Measurements from ENCODE around the gene SUMF1.
"Not testable (repeated sequence)": the region's sequence is repeated elsewhere in the genome, so short reads cannot be mapped to it uniquely, and the experiment has no call there.

Gene SUMF1

GRCh38 chr3:4461468-4462090 lies 5.5 kb downstream of the SUMF1 start:
- TF ChIP-seq CTCF (IDR thresholded peaks at IDR 0.05; ENCODE audit: low read length): no peak

GRCh38 chr3:4460334-4460733 lies 6.7 kb downstream of the SUMF1 start:
- TF ChIP-seq EZH2 (IDR thresholded peaks at IDR 0.05; ENCODE audit: borderline replicate concordance, low read length) (no peak), CTCF (IDR thresholded peaks at IDR 0.05; ENCODE audit: low read length) (no peak)
- Histone ChIP-seq H2AFZ (ENCODE audit: low read length) (no peak overlapping the region), H3K79me2 (ENCODE audit: insufficient read depth, low read length) (no peaks in the 10 kb centered on the region), H3K36me3 (ENCODE audit: insufficient read depth, low read length) (no peaks in the 10 kb centered on the region), H3K4me3 (ENCODE audit: low read depth, low read length, poor library complexity, severe bottlenecking) (no peak overlapping the region), H3K9me2 (ENCODE audit: low read depth, low read length) (no peaks in the 10 kb centered on the region), H3F3A (ENCODE audit: insufficient read depth, low read length) (no peaks in the 10 kb centered on the region), H3K4me2 (ENCODE audit: low read length) (no peak overlapping the region), H3K27me3 (ENCODE audit: insufficient read depth, low read length) (no peaks in the 10 kb centered on the region), H4K20me1 (ENCODE audit: insufficient read depth, low read length) (no peaks in the 10 kb centered on the region), H3K4me1 (ENCODE audit: insufficient read depth, low read length, severe bottlenecking) (no peaks in the 10 kb centered on the region), H3K9me3 (ENCODE audit: low read length) (no peaks in the 10 kb centered on the region), H3K9ac (ENCODE audit: low read length) (no peak overlapping the region), H3K27ac (ENCODE audit: low read depth, low read length, poor library complexity, severe bottlenecking) (no peak overlapping the region)

More at GRCh38 chr3:4461468-4462090, 5.5 kb downstream of the SUMF1 start:
- Histone ChIP-seq H3K4me2 (ENCODE audit: low read length) (no peak overlapping the region), H3K9ac (ENCODE audit: low read length) (no peak overlapping the region), H3K36me3 (ENCODE audit: insufficient read depth, low read length) (no peaks in the 10 kb centered on the region), H3F3A (ENCODE audit: insufficient read depth, low read length) (no peaks in the 10 kb centered on the region), H3K9me2 (ENCODE audit: low read depth, low read length) (no peaks in the 10 kb centered on the region), H2AFZ (ENCODE audit: low read length) (no peak overlapping the region), H3K4me1 (ENCODE audit: insufficient read depth, low read length, severe bottlenecking) (peaks cover 6% of the 10 kb centered on the region), H3K4me3 (ENCODE audit: low read depth, low read length, poor library complexity, severe bottlenecking) (no peak overlapping the region), H3K9me3 (ENCODE audit: low read length) (no peaks in the 10 kb centered on the region), H3K27ac (ENCODE audit: low read depth, low read length, poor library complexity, severe bottlenecking) (no peak overlapping the region), H3K79me2 (ENCODE audit: insufficient read depth, low read length) (no peaks in the 10 kb centered on the region), H3K27me3 (ENCODE audit: insufficient read depth, low read length) (no peaks in the 10 kb centered on the region), H4K20me1 (ENCODE audit: insufficient read depth, low read length) (no peaks in the 10 kb centered on the region)

- H3K9ac ChIP-seq (ENCODE audit: low read length): no peak overlapping the region
- no peak overlapping the region for H3K4me2 ChIP-seq (ENCODE audit: low read length)
- H3K4me1 ChIP-seq (ENCODE audit: insufficient read depth, low read length, severe bottlenecking): no peaks in the 10 kb centered on the region
- no peaks in the 10 kb centered on the region for H3F3A ChIP-seq (ENCODE audit: insufficient read depth, low read length)
- H3K27me3 ChIP-seq (ENCODE audit: insufficient read depth, low read length): no peaks in the 10 kb centered on the region
- no peak overlapping the region for H2AFZ ChIP-seq (ENCODE audit: low read length)
- no peak overlapping the region for H3K4me3 ChIP-seq (ENCODE audit: low read depth, low read length, poor library complexity, severe bottlenecking)
- no peaks in the 10 kb centered on the region for H3K79me2 ChIP-seq (ENCODE audit: insufficient read depth, low read length)
- no peak overlapping the region for H3K27ac ChIP-seq (ENCODE audit: low read depth, low read length, poor library complexity, severe bottlenecking)
- no peaks in the 10 kb centered on the region for H3K9me2 ChIP-seq (ENCODE audit: low read depth, low read length)
- no peak for TF ChIP-seq EZH2 (IDR thresholded peaks at IDR 0.05; ENCODE audit: borderline replicate concordance, low read length)
- H3K9me3 ChIP-seq (ENCODE audit: low read length): no peaks in the 10 kb centered on the region
- no peaks in the 10 kb centered on the region for H3K36me3 ChIP-seq (ENCODE audit: insufficient read depth, low read length)
- H4K20me1 ChIP-seq (ENCODE audit: insufficient read depth, low read length): no peaks in the 10 kb centered on the region
These were observed 8.1 kb downstream of the SUMF1 start for GRCh38 chr3:4458961-4459360.

GRCh38 chr3:4456780-4457179 lies 10.3 kb downstream of the SUMF1 start:
- H3K4me2 ChIP-seq (ENCODE audit: low read length); H3K27me3 ChIP-seq (ENCODE audit: insufficient read depth, low read length); H3K9me2 ChIP-seq (ENCODE audit: low read depth, low read length); H4K20me1 ChIP-seq (ENCODE audit: insufficient read depth, low read length); H3F3A ChIP-seq (ENCODE audit: insufficient read depth, low read length); H3K4me3 ChIP-seq (ENCODE audit: low read depth, low read length, poor library complexity, severe bottlenecking); H3K27ac ChIP-seq (ENCODE audit: low read depth, low read length, poor library complexity, severe bottlenecking); H3K36me3 ChIP-seq (ENCODE audit: insufficient read depth, low read length); H2AFZ ChIP-seq (ENCODE audit: low read length); H3K9me3 ChIP-seq (ENCODE audit: low read length); H3K9ac ChIP-seq (ENCODE audit: low read length); H3K79me2 ChIP-seq (ENCODE audit: insufficient read depth, low read length); H3K4me1 ChIP-seq (ENCODE audit: insufficient read depth, low read length, severe bottlenecking): not testable (repeated sequence)

Data from OCI-LY1 (cell line).